ENCODE measurements around the gene DERL3.

DNA sequence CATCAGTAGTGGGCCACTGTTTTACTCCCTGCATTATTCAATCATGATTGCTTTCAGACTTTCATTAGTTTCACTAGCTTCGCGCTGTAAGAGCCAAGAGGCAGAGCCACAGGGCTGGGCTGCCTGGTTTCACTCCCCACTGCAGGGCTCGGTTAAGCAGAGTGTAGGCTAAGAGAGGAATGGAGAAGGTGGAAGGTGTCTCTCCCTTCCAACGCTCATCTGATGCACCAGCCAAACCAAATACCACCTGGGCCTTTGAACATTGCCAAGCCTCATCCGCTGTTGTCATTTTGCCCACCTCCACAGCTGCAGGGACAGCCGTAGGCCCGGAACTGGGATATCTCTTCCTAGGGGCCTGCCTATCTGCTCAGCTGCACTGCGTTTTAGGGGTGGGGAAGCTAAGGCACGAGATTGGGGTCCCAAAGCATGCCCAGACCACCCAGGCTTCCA, 52.5 kb downstream of the DERL3 start:
- no peak for TF ChIP-seq NFATC4 (CRISPR knock-in tag; IDR thresholded peaks at IDR 0.05)
- TF ChIP-seq, protein P1, sequence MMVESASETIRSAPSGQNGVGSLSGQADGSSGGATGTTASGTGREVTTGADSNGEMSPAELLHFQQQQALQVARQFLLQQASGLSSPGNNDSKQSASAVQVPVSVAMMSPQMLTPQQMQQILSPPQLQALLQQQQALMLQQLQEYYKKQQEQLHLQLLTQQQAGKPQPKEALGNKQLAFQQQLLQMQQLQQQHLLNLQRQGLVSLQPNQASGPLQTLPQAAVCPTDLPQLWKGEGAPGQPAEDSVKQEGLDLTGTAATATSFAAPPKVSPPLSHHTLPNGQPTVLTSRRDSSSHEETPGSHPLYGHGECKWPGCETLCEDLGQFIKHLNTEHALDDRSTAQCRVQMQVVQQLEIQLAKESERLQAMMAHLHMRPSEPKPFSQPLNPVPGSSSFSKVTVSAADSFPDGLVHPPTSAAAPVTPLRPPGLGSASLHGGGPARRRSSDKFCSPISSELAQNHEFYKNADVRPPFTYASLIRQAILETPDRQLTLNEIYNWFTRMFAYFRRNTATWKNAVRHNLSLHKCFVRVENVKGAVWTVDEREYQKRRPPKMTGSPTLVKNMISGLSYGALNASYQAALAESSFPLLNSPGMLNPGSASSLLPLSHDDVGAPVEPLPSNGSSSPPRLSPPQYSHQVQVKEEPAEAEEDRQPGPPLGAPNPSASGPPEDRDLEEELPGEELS (CRISPR knock-in tag; IDR thresholded peaks at IDR 0.05), result no peak

All from WTC11 (cell line).